Right hindlimb (tissue), 1 donor: ENCODE data around the gene THEMIS2.

Experiments used
- DNase-seq: peaks from one replicate; pipeline ENCODE4 v3.0.0-alpha.2; 2018

THEMIS2 gene

DNA sequence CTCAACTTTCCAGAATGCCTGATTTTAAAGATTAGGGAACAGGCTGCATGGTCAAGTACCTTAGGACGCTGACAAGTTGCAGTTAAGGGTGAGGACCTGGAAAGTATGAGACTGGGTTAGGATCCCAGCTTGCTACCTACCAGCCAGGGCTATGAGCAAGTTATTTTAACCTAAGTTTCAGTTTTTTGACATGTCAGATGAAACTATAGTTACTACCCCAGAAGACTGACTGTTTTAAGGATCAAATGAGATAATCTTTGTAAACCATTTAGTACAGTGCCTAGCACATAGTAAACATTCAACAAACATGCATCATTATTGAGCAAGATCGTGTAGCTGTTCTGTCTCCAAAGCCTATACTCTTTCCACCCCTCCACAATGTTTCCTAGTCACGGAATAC is 14.4 kb downstream of the THEMIS2 start:
- no peak for DNase-seq

GRCh38 chr1:27887215-27888021 is 15.1 kb downstream of the THEMIS2 start:
- no peak for DNase-seq

DNA sequence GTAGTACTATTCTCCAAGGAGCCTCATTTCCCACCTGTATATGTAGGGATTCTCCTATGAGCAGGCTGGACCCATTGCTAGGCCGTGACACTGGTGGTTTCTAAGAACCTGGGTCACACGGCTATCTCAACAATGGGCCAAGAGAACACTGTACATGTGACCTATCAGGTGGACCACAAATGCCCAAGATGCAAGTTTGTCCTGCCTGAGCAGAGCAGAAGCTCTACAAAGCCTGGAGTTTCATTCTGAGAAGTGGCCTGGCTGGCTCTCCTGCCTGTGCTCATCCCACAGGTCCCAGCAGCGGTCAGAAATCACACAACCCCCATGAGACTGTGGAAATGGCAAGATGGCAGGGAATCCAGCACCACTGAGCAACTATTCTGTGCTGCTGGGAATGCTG is 17.2 kb downstream of the THEMIS2 start:
- DNase-seq: no peak

GRCh38 chr1:27891196-27891889 is 19.0 kb downstream of the THEMIS2 start:
- no peak for DNase-seq

- DNase-seq: no peak
Observed at GRCh38 chr1:27894521-27894920, 22.2 kb downstream of the THEMIS2 start.

DNA sequence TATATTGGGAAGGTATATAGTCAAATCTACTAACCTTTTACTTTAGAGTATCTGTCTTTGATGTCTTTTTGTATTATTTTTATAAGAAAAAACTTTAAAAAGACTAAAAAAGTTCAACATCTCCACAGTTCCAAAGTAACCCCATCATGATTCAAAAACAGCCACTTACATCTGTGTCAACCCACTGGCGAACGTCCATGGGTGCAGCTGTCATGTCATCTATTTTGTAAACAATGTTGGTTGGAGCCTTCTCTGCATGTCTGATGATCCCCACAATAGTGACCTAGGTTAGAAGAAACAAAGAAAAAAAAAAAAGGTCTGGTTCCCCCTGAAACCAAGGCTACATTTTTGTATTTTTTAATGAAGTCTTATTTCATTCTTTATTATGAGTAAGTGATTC is 34.4 kb downstream of the THEMIS2 start:
- DNase-seq: no peak

DNA sequence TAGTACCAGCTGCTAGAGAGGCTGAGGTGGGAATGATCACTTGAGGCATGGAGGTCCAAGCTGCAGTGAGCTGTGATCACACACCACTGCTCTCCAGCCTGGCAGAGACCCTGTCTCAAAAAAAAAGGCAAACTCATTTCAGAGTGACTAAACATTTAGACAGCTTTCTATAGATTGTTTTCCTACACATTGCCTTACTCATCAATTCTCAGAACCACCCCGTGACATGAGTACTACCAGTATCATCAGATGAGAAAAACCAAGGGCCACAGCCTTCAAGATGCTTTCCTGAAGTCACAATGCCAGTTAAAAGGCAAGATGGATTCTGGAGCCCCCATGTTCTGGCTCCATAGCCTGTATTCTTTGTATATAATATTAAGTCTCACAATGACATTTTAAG is 40.1 kb downstream of the THEMIS2 start:
- DNase-seq: no peak

GRCh38 chr1:27915082-27915575 is 42.8 kb downstream of the THEMIS2 start:
- DNase-seq: no peak

DNA sequence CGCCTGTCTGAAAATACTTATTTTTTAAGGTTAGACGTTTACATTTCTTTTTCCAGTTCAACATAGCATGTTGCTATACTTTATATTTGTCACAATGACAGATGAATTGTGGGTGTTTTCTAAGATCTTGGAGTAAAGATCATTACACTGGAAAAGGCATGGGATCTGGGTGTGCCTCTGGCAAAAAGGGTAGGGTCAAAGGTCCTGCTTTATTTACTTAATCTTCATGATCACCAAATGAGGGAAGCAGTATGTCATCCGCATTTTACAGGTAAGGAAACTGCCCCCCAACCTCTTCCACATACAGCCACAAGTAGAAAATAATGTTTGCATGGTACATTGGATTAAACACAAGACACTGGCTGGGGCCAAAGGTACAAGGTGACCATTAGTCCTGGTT is 49.9 kb downstream of the THEMIS2 start:
- no peak for DNase-seq

DNA sequence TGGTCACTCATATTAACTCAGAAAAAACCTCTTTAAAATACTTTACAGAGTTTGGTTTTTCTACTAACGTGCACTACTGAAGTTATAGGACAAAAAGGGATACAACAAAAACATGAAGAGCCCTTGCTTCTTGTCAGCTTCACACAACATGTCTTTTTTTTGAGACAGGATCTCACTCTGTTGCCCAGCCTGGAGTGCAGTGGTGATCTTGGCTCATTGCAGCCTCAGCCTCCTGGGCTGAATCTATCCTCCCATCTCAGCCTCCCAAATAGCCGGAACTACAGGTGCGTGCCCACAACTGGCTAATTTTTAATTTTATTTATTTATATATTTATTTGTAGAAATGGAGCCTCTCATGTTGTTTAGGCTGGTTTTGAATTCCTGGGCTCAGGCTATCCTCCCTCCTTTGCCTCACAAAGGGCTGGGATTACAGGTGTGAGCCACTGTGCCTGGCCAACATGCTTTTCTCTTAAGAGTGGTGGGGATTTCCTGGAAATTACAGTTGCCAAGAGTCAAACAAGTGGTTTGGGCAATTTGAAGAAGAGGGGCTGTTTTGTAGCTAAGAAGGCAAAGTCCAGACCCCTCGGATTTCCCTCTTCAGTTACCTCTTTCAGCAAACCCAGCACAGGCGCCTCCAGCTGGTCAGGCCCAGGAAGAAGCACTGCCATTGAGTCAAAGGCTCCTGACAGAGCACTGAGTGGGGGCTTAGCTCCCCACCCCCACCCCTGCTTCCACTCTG is 56.0 kb downstream of the THEMIS2 start:
- DNase-seq: no peak

DNA sequence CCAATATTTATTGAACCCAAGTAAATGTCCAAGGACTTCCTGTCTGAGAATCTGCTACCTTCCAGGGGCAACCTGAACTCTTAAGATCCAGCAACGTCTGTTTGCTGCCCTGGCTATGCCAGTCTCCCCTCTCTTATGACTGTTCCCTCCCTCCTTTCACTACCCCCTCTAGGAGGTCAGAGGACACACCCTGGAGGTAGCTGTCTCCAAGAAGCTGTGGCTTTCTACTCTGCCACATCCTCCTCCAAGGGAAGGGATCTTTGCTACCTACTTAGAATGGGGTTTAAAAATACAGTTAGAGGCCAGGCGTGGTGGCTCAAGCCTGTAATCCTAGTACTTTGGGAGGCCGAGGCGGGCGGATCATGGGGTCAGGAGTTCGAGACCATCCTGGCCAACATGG is 58.8 kb downstream of the THEMIS2 start:
- no peak for DNase-seq

GRCh38 chr1:27931759-27932158 is 59.4 kb downstream of the THEMIS2 start:
- DNase-seq: no peak

DNA sequence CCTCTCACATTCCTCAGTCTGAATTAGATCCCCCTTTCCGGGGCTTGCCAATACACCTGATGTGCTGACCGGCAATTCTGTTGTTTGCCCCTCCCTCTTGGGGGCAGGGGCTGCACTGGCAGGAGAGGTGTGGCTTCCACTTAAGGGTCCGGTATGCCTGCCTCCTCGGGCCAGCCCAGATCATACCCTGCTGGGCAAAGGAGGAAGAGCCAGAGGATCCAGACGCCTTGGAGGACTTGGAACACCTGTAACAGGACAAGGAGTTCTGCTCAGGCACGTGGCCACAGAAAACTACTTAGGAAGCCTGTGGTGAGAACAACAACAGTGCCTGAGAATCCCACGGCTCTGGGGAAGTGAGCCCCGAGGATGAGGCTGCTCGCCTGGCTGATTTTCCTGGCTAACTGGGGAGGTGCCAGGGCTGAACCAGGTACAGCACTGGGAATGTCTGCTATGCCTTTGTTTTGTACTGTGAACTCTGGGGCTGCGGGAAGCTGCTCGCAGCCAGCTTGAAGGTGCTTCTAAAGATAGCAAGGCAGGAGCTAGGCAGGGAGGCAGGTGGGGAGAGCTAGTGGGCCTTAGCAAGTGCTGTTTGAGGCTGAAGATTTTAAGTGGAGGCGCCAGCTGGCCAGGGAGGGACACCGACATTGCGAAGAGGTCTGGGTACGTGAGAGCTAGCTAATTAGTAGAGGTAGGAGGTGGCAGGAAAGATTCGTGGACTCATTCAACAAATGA is 62.6 kb downstream of the THEMIS2 start, which contains the start of gene SMPDL3B:
Gene SMPDL3B, plus strand, starts transcription at position 183 of the 732 bp plus-strand sequence. Its CDS starts 184 bp downstream, at position 367.
- no peak for DNase-seq

DNA sequence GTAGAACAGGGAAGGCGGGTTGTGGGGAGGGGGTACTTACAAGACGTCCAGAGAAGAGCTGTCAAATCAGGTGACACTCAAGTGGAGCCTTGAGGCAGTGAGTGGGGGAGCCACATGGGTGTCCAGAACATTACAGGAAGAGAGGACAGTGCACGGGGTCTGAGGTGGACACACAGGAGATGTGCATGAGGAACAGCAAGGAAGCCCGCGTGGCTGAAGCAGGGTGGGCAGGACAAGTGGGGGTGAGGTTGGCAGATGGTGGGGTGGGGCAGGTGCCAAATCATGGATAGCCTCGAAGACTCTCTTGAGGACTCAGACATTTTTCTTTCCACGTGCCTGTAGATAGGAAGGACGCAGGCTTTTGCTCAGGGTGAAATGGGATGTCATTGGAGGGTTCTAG is 63.4 kb downstream of the THEMIS2 start:
- DNase-seq: no peak
